ENCODE results near the gene PLEKHN1.

Gene PLEKHN1

DNA sequence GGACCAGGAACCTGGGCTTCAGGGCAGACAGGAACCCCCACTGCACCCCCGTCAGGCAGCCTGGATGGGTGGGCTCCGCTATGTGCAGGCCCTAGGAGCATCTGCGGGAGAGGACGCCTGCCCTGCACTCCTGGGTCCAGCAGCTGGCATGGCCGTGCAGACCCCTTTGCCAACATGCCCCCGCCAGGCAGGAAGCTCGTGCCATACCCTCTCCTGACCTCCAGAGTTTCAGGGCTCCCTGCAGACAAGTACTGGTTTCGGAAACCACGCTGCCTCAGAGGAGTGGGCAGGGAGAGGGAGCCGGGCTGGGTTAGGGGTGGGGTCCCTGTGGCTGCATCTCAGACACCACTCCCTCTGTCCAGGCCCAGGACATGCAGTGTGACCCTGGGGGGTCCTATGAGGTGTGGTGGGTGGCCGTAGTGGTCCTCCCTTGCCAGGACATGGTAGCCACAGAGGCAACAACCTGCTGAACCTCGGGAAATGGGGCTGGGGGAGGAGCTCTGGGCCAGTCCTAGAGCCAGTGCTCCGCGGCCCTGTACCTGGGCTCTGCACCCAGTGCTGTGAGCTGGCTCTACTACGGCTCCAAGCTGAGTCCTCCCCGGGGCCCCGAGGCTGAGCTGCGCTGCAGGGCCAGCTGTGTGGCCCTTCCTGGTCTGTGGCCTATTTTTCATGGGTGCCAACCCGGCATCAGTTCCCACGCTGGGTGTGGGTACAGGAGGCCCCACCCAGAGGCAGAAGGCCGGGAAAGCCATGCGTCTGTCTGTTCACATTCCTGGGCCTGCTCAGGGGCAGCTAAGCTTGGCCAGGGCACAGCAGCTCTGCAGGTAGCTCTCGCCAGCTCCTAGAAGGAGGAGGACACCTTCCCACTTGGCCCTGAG, 1.4 kb downstream of the PLEKHN1 start:
- TF ChIP-seq, protein P1, sequence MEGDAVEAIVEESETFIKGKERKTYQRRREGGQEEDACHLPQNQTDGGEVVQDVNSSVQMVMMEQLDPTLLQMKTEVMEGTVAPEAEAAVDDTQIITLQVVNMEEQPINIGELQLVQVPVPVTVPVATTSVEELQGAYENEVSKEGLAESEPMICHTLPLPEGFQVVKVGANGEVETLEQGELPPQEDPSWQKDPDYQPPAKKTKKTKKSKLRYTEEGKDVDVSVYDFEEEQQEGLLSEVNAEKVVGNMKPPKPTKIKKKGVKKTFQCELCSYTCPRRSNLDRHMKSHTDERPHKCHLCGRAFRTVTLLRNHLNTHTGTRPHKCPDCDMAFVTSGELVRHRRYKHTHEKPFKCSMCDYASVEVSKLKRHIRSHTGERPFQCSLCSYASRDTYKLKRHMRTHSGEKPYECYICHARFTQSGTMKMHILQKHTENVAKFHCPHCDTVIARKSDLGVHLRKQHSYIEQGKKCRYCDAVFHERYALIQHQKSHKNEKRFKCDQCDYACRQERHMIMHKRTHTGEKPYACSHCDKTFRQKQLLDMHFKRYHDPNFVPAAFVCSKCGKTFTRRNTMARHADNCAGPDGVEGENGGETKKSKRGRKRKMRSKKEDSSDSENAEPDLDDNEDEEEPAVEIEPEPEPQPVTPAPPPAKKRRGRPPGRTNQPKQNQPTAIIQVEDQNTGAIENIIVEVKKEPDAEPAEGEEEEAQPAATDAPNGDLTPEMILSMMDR (IDR thresholded peaks at IDR 0.05; ENCODE audit: insufficient read depth, low read depth, low read length, missing control alignments), result no peak
- DNase-seq (ENCODE audit: low read depth), result no peak
- no peak overlapping the region for H3K4me3 ChIP-seq (ENCODE audit: low read depth, low read length)

DNA sequence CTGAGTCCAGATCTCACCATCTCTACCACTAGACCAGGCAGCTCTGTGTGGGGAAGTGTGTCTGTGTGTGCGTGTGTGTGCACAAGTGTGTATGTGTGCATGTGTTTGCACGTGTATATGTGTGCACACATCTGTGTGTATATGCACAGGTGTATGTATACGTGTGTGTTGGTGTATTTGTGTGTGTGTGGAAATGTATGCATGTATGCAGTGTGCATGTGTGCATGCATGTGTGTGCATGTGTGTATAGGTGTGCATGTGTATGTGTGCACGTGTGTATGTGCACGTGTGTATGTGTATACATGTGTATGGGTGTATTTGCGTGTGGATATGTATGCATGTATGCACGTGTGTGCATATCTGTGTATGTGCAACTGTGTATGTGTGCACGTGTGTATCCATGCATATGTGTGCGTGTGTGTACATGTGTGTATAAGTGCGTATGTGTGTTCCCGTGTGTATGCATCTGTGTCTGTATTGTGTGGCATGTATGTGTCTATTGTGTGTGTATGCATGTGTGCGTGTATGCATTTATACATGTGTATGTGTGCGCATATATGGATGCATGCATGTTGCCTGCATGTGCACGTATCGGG, 3.1 kb downstream of the PLEKHN1 start:
- TF ChIP-seq, protein P1 (IDR thresholded peaks at IDR 0.05; ENCODE audit: insufficient read depth, low read depth, low read length, missing control alignments), result no peak
- H3K4me3 ChIP-seq (ENCODE audit: low read depth, low read length), result no peak overlapping the region
- no peak for DNase-seq (ENCODE audit: low read depth)

DNA sequence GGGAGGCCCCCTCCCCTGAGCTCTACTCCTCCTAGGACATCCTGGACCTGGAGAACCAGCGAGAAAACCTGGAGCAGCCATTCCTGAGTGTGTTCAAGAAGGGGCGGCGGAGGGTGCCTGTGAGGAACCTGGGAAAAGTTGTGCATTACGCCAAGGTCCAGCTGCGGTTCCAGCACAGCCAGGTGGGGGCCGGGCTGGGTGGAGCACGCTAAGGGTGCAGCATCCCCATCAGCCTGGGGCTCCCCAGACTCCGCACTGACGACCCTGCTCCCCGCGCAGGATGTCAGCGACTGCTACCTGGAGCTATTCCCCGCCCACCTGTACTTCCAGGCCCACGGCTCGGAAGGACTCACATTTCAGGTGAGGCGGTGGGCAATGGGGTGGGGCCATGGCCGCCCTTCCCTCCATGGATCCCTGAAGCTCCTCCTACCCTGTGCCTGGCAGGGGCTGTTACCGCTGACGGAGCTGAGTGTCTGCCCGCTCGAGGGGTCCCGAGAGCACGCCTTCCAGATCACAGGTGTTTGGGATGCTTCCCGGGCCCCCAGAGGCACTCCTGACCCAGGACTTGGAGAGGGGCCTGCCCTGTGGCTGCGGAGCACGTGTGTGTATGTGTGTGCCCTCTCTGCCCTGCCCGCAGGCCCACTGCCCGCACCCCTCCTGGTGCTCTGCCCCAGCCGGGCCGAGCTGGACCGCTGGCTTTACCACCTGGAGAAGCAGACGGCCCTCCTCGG, 4.1 kb downstream of the PLEKHN1 start:
- DNase-seq (ENCODE audit: low read depth), result no peak
- TF ChIP-seq, protein P1 (IDR thresholded peaks at IDR 0.05; ENCODE audit: insufficient read depth, low read depth, low read length, missing control alignments), result no peak
- H3K4me3 ChIP-seq (ENCODE audit: low read depth, low read length), result no peak overlapping the region

DNA sequence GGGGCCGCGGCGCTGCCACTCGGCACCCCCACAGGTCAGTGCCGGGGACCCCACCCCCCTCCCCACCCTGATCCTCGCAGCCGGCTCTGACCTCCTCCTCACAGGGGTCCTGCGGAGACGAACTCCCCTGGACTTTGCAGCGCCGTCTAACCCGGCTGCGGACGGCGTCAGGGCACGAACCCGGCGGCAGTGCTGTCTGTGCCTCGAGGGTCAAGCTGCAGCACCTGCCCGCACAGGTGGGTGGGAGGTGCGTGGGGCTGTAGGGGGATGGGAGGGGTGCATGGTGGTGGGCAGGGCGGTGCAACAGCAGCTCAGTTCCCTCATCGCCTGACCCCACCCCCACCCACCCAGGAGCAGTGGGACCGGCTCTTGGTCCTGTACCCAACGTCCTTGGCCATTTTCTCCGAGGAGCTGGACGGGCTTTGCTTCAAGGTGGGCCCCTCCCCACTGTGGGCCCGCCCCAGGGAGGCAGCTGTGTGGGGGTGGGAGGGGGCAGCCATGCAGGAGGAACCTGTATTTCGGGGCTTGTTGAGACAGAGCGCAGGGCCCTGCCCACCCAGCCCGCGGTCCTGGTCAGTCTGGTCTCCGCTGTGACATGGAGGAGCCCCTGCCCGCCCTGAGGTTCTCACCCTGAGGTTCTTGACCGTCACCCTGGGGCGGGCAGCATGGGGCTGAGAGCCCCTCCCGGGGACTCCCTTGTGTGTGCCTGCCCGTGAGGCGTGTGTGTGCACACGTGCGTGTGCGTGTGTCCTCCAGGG, 4.9 kb downstream of the PLEKHN1 start:
- no peak for DNase-seq (ENCODE audit: low read depth)
- no peak overlapping the region for H3K4me3 ChIP-seq (ENCODE audit: low read depth, low read length)
- TF ChIP-seq, protein P1 (IDR thresholded peaks at IDR 0.05; ENCODE audit: insufficient read depth, low read depth, low read length, missing control alignments), result no peak

DNA sequence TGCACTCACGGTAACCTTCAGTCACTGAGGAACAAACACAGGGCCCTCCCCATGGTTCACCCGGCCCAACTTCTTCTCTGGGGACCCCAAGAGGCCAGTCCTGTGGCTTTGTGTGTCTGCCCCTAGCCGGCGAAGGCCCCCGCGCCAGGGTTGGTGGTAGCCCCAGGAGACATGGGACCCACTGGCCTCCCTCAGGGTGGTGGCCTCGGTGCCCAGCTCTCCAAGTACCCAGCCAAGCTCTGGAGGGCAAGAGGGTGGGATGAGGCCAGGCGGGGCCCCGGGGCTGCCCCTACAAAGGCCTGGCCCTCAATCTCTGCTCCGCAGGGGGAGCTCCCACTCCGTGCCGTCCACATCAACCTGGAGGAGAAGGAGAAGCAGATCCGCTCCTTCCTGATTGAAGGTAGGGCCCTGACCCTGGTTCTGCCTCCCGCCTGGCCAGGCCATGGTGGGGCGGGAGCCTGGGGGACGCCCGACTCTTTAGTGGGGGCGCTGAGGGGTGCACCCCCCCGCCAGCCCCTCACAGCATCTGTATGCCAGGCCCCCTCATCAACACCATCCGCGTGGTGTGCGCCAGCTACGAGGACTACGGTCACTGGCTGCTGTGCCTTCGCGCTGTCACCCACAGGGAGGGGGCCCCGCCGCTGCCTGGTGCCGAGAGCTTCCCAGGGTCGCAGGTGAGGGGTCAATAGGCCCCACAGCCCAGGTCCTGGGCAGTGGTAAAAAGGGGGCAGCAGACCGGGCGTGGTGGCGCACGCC, 5.6 kb downstream of the PLEKHN1 start:
- TF ChIP-seq, protein P1 (IDR thresholded peaks at IDR 0.05; ENCODE audit: insufficient read depth, low read depth, low read length, missing control alignments), result no peak

More for the DNA sequence above, 5.6 kb downstream of the PLEKHN1 start:
- no peak for DNase-seq (ENCODE audit: low read depth)
- no peak overlapping the region for H3K4me3 ChIP-seq (ENCODE audit: low read depth, low read length)
